ENCODE measurements around the gene ZNF76. TPM values are rescaled to one million over a fixed set of nuclear protein-coding genes. Genes with fewer than 3 reads are reported as not detected.
"Not testable (repeated sequence)": the region's sequence is repeated elsewhere in the genome, so short reads cannot be mapped to it uniquely, and the experiment has no call there.

The ZNF76 gene
- total RNA-seq, 1 donor from 2014 or later, result 12.9 TPM

GRCh38 chr6:35300848-35301247 is 41.3 kb downstream of the ZNF76 start:
- no peak for DNase-seq

DNA sequence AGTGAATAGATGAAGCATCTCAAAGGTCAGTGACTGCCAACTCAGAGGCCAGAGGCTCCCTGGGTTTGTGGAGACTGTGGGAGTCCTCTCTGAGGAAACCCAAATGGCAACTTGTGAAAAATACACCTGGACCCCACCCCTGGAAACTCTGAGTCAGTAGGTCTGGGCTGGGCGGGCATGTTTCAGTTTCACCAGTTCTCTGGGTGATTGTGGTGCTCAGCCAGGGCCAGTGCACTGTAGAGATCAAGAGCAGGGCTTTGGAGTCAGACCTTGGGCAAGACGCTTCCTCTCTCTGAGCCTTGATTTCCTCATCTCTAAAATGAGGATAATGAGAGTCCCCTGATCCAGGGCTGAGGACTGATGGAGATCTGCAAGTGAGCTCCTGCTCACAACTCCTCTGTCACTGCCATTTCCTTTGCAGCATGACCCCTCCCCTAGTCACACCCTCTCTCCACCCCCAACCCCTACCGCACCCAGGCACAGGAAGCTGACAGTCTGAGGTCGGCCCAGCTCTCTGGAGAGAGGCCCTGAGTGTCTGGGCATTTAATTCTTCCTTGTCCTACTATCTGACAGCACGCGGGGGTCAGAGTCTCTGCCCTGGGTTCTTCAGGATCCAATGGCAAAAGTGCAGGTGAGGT is 43.2 kb downstream of the ZNF76 start:
- DNase-seq, result no peak

DNA sequence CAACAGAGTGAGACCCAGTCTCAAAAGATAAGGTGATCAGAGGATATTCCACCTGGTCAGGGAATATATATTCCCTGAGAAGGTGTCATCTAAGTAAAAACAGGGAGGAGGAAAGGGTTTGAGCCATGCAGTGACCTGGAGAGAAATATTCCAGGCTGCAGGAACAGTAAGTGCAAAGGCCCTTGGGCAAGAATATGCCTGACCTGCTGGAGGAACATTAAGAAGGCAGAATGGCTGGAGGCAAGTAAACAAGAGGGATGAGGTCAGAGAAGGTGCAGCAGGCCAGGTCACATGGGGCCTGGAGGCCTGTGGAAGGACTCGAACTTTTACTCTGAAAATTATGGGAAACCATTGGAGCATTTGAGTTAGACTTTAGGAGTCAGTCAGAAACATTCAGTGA is 44.8 kb downstream of the ZNF76 start:
- DNase-seq, result no peak

DNA sequence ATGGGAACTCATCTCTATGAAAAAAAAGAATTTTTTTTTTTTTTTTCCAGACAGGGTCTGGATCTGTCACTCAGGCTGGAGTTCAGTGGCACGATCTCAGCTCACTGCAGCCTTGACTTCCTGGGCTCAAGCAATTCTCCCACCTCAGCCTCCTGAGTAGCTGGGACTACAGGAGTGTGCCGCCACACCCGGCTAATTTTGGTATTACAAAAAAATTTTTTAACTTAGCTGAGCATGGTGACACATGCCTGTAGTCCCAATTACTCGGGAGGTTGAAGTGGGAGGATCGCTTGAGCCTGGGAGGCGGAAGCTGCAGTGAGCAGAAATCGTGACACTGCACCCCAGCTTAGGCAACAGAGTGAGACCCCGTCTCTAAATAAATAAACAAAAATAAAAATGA is 45.6 kb downstream of the ZNF76 start:
- no peak for DNase-seq

DNA sequence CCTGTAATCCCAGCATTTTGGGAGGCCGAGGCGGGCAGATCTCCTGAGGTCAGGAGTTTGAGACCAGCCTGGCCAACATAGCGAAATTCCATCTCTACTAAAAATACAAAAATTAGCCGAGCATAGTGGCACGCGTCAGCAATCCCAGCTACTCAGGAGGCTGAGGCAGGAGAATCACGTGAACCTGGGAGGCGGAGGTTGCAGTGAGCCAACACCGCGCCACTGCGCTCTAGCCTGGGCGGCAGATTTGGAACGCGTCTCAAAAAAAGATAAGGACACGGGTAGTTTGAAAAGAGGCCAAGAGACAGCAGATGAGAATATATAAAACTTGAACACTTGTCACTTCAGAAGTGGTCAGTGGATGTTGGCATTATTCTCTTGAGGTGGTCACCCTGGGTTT is 47.6 kb downstream of the ZNF76 start:
- not testable (repeated sequence) for DNase-seq

DNA sequence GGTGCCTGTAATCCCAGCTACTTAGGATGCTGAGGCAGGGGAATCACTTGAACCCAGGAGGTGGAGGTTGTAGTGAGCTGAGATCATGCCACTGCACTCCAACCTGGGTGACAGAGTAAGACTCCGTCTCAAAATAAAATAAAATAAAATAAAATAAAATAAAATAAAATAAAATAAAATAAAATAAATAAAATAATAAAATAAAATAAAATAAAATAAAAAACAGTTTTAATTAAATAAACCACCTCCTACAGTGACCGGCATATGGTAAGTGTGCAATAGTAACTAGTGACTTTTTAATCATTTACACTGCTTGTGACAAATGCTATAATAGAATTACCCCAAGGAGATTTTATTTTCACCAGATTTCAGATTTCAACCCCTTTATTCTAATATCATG is 49.0 kb downstream of the ZNF76 start:
- DNase-seq, result not testable (repeated sequence)

- no peak for DNase-seq
Measured at GRCh38 chr6:35309611-35310264, 50.2 kb downstream of the ZNF76 start.

DNA sequence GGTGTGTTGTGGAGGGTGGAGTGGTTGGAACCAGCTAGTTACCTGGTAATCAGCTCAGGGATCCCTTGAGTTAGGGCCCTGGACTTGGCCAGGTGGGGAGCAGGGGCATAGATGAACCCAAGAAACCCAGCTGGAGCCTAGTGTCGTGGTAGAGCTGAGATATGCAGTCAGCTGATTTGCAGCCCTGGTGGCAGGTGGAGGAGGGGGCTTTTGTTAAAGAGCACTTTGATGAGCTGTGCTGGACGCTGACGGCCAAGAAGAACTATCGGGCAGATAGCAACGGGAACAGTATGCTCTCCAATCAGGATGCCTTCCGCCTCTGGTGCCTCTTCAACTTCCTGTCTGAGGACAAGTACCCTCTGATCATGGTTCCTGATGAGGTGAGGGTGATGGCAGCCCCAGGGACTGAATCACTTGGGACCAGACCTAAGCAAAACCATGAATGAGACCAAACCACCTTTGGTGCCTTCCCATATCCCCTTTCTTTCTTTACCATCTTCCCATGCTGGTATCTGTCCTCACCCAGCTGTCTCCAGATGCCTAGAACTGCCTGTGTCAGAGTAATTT is 50.8 kb downstream of the ZNF76 start:
- DNase-seq, result no peak

DNA sequence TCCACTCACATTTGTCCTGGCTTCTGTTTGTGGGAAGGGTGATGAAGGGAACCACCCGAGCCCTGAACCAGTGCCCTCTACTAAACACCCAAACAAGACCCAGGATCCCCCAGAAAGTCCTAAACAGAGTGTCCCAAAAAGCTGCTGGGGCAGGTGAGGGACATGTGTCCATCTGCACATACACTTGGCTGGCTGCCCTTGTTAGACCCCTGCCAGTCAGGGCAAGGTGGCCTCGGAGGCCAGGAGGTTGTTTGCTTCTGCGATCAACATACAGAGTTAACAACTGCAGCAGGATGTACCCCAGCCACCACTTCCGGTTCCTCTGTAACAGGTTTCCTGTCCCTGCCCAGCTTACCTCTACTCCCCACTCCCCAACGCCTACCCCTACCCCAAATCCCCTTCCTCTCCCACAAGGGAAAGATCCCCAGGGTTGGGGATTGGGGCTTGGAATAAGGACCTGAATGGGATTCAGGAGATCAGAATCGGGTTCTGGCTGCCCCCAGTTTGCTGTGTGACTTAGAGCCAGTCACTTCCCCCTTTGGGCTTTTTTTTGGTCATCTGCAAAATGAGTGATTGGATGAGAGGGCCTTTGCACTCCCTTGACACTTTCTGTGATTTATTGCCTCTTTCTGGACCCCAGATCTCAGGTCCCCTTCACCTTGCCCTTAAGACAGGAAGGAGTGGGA is 52.0 kb downstream of the ZNF76 start:
- no peak for DNase-seq

DNA sequence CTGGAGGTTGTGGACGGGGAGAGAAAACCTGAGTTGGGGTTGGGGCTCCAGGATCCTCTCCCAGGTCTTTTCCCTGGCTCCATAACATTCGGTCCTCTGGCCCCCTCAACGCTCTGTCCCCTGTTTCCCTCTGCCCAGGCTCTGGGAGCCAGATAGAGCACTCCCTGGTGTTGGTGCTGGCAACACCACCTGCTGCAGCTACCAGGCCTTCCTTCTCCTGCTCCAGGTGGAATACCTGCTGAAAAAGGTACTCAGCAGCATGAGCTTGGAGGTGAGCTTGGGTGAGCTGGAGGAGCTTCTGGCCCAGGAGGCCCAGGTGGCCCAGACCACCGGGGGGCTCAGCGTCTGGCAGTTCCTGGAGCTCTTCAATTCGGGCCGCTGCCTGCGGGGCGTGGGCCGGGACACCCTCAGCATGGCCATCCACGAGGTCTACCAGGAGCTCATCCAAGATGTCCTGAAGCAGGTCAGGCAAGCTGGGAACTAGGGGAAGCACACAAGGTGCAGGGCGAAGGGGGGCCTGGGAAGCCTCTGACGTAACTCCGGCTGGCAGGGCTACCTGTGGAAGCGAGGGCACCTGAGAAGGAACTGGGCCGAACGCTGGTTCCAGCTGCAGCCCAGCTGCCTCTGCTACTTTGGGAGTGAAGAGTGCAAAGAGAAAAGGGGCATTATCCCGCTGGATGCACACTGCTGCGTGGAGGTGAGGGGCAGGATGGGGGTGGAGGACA is 52.7 kb downstream of the ZNF76 start:
- DNase-seq, result no peak

DNA sequence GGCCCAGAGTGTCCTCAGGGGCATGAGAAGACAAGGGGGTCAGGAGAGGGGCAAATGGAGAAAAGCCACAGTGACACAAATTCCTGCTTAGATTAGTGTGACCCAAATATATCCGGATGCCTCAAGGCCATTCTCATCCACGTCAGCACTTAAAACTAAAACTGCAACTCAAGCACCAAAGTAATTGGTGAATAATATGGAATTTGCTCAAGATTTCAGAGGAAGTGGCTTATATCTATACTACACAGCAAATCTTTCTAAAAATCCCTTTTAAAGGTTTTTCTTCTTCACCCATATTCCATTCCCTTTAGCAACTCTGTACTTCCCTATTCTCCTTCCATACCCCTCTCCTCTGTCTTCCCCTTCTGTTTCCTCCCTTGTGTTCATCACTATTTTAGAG is 53.3 kb downstream of the ZNF76 start:
- DNase-seq, result no peak

- no peak for DNase-seq
Measured at GRCh38 chr6:35317483-35318195, 58.1 kb downstream of the ZNF76 start.

DNA sequence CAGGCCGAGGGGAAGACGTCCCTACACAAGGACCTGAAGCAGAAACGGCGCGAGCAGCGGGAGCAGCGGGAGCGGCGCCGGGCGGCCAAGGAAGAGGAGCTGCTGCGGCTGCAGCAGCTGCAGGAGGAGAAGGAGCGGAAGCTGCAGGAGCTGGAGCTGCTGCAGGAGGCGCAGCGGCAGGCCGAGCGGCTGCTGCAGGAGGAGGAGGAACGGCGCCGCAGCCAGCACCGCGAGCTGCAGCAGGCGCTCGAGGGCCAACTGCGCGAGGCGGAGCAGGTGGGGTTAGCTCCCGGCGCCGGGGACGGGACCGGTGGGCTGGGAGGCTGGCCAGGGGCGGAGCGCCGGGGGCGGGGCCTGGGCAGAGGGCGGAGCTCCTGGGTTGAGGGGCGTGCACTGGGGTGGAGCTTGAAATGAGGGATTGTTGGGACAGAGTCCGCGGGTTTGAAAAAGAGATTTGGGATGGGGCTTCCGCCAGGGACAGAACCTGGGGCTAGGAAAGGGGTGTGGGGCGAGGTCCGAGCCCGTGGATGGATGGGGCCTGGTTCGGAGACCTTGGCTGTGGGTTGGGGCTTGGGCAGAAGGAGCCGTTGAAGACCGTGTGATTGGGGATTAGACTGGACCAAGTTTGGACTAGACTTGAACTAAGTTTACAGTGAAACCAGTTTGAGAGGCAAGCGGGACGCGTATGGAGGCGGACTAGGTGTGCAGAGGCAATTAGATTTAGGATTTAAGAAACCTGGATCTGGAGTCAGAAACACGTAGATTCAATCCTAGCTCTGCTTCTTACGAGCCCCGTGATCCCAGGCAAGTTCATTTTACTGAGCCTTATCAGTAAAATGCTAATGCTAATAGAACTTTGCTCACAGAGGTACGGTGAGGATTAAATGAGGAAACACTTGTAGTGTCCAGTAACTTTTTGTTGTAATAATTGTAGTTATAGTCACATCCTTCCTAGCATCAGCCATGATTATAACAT is 58.9 kb downstream of the ZNF76 start:
- peak; percentile 54 for DNase-seq

- no peak for DNase-seq
Measured at GRCh38 chr6:35319346-35320030, 60.0 kb downstream of the ZNF76 start.

DNA sequence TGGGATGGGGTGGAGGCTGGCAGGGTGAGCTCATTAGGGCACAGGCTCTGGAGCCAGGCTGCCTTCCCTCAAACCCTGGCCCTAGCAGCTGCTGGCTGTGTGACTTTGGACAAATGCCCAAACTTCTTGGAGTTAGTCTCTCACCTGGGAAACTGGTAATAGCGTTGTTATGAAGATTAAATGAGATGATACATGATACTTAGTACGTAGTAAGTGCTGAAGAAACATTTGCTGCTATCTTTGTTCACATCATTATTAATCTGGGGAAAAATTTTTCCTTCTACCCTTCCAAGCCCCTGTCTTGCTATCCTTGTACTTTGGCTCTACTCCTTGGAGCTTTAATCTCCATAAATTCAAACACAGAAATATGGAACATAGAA is 60.5 kb downstream of the ZNF76 start:
- DNase-seq, result no peak

DNA sequence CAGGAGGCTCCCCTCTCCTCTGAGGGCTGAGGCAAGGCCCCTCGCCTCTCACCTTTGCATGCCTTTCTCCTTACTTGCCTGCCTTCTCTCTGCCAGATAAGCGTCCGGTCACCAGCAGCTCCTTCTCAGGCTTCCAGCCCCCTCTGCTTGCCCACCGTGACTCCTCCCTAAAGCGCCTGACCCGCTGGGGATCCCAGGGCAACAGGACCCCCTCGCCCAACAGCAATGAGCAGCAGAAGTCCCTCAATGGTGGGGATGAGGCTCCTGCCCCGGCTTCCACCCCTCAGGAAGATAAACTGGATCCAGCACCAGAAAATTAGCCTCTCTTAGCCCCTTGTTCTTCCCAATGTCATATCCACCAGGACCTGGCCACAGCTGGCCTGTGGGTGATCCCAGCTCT is 61.6 kb downstream of the ZNF76 start:
- no peak for DNase-seq

DNA sequence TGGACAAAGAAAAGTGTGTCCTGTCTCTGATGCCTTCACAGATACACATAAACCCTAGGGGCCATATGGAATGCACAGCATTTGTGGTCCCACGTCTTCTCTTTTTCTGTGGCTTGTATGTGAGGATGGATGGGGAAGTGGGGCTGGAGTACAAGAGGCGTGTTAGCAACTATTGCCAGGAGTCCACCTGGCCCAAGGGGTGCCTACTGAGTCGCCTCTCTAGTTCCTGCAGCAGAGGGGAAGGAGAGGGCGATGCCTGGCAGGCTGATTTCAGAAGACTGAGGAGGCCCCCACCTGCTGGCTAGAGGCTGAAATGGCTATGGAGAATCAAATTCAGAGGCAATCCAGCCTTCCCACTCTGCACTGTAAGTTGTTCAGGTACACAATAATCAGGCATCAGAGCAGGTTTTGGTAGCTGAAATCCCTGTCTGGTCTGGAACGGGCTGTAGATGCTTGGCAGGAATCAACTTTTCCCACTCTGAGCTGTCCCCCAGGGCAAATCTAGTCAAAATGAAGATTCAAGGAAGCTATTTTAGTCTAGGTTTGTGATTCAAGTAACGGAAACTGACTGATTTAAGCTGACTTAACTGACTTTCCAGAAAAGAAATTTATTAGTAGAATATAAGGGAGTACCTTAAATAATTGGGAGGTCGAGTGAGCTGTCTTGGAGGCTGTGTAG is 68.0 kb downstream of the ZNF76 start:
- no peak for DNase-seq

GRCh38 chr6:35328108-35328723 is 68.7 kb downstream of the ZNF76 start:
- no peak for DNase-seq

- DNase-seq, result not testable (repeated sequence)
Measured at GRCh38 chr6:35328965-35329364, 69.4 kb downstream of the ZNF76 start.

Data from skin of body (tissue), 2 donors.